ENCODE data around the gene ZNF503.

ZNF503 gene

GRCh38 chr10:75435291-75435690 is 33.7 kb upstream of the ZNF503 start:
- Histone ChIP-seq H2AFZ (ENCODE audit: low read depth) (no peak overlapping the region), H3K9ac (no peak overlapping the region), H3K27ac (no peak overlapping the region), H3K4me3 (IDR thresholded peaks at IDR 0.05; ENCODE audit: insufficient read depth, low read depth, low read length) (no peak overlapping the region), H3K4me2 (no peak overlapping the region), H3K4me1 (ENCODE audit: low read depth, poor library complexity, severe bottlenecking) (no peaks in the 10 kb centered on the region), H3K27me3 (ENCODE audit: insufficient read depth, low read depth) (no peaks in the 10 kb centered on the region), H3K36me3 (ENCODE audit: insufficient read depth) (no peaks in the 10 kb centered on the region), H3K79me2 (ENCODE audit: insufficient read depth, low read depth) (no peaks in the 10 kb centered on the region), H4K20me1 (ENCODE audit: insufficient read depth) (no peaks in the 10 kb centered on the region)
- TF ChIP-seq CTCF (conservative IDR thresholded peaks at IDR 0.05; ENCODE audit: low read depth, low read length), result no peak

GRCh38 chr10:75434291-75434690 is 32.7 kb upstream of the ZNF503 start:
- no peak for TF ChIP-seq CTCF (conservative IDR thresholded peaks at IDR 0.05; ENCODE audit: low read depth, low read length)
- Histone ChIP-seq H3K4me2 (no peak overlapping the region), H3K4me1 (ENCODE audit: low read depth, poor library complexity, severe bottlenecking) (no peaks in the 10 kb centered on the region), H3K27me3 (ENCODE audit: insufficient read depth, low read depth) (no peaks in the 10 kb centered on the region), H3K9ac (no peak overlapping the region), H4K20me1 (ENCODE audit: insufficient read depth) (no peaks in the 10 kb centered on the region), H3K27ac (no peak overlapping the region), H3K4me3 (IDR thresholded peaks at IDR 0.05; ENCODE audit: insufficient read depth, low read depth, low read length) (no peak overlapping the region), H3K79me2 (ENCODE audit: insufficient read depth, low read depth) (no peaks in the 10 kb centered on the region), H3K36me3 (ENCODE audit: insufficient read depth) (no peaks in the 10 kb centered on the region), H2AFZ (ENCODE audit: low read depth) (no peak overlapping the region)

- H3K9ac ChIP-seq, result no peak overlapping the region
- no peak overlapping the region for H3K4me3 ChIP-seq (IDR thresholded peaks at IDR 0.05; ENCODE audit: insufficient read depth, low read depth, low read length)
- H3K4me2 ChIP-seq, result no peak overlapping the region
Observed at GRCh38 chr10:75433216-75433615, 31.7 kb upstream of the ZNF503 start.

GRCh38 chr10:75432763-75433162 is 31.2 kb upstream of the ZNF503 start:
- no peak for TF ChIP-seq CTCF (conservative IDR thresholded peaks at IDR 0.05; ENCODE audit: low read depth, low read length)
- H3K9ac ChIP-seq, result no peak overlapping the region
- H3K36me3 ChIP-seq (ENCODE audit: insufficient read depth), result no peaks in the 10 kb centered on the region
- H3K4me1 ChIP-seq (ENCODE audit: low read depth, poor library complexity, severe bottlenecking), result no peaks in the 10 kb centered on the region
- no peaks in the 10 kb centered on the region for H3K79me2 ChIP-seq (ENCODE audit: insufficient read depth, low read depth)
- no peaks in the 10 kb centered on the region for H4K20me1 ChIP-seq (ENCODE audit: insufficient read depth)
- H3K27me3 ChIP-seq (ENCODE audit: insufficient read depth, low read depth), result no peaks in the 10 kb centered on the region
- no peak overlapping the region for H3K27ac ChIP-seq
- H3K4me3 ChIP-seq (IDR thresholded peaks at IDR 0.05; ENCODE audit: insufficient read depth, low read depth, low read length), result no peak overlapping the region
- H2AFZ ChIP-seq (ENCODE audit: low read depth), result no peak overlapping the region
- no peak overlapping the region for H3K4me2 ChIP-seq

More at GRCh38 chr10:75433216-75433615, 31.7 kb upstream of the ZNF503 start:
- Histone ChIP-seq H3K79me2 (ENCODE audit: insufficient read depth, low read depth) (no peaks in the 10 kb centered on the region), H4K20me1 (ENCODE audit: insufficient read depth) (no peaks in the 10 kb centered on the region), H2AFZ (ENCODE audit: low read depth) (no peak overlapping the region), H3K36me3 (ENCODE audit: insufficient read depth) (no peaks in the 10 kb centered on the region), H3K4me1 (ENCODE audit: low read depth, poor library complexity, severe bottlenecking) (no peaks in the 10 kb centered on the region), H3K27ac (no peak overlapping the region), H3K27me3 (ENCODE audit: insufficient read depth, low read depth) (no peaks in the 10 kb centered on the region)
- TF ChIP-seq CTCF (conservative IDR thresholded peaks at IDR 0.05; ENCODE audit: low read depth, low read length), result no peak
